HG02642 (cell line): ENCODE results near the gene CABLES1.
A peak's percentile ranks its signal among the peaks of the same experiment; 100 is the strongest.

ENCODE experiments used
- ATAC-seq: cut with Tn5 transposase; IDR thresholded peaks from one replicate; pipeline ENCODE4 v1.9.1; 2021; ENCODE audit warnings: mild to moderate bottlenecking; ENCODE audit not compliant: unreplicated experiment, poor library complexity

Gene CABLES1

GRCh38 chr18:23210526-23210925 lies 75.2 kb downstream of the CABLES1 start:
- no peak for ATAC-seq

- no peak for ATAC-seq
Measured at GRCh38 chr18:23211146-23211545, 75.9 kb downstream of the CABLES1 start.

GRCh38 chr18:23212161-23212560 lies 76.9 kb downstream of the CABLES1 start:
- no peak for ATAC-seq

- ATAC-seq = no peak
Measured at GRCh38 chr18:23213200-23213599, 77.9 kb downstream of the CABLES1 start.

- ATAC-seq = no peak
Measured at GRCh38 chr18:23217781-23218180, 82.5 kb downstream of the CABLES1 start.

- ATAC-seq = no peak
Measured at GRCh38 chr18:23220355-23220754, 85.1 kb downstream of the CABLES1 start.

GRCh38 chr18:23223641-23224040 lies 88.4 kb downstream of the CABLES1 start:
- ATAC-seq = no peak

GRCh38 chr18:23225503-23225902 lies 90.2 kb downstream of the CABLES1 start:
- no peak for ATAC-seq

GRCh38 chr18:23226391-23226790 lies 91.1 kb downstream of the CABLES1 start:
- no peak for ATAC-seq

- no peak for ATAC-seq
Measured at GRCh38 chr18:23226930-23227725, 91.8 kb downstream of the CABLES1 start.

GRCh38 chr18:23227726-23228070 lies 92.4 kb downstream of the CABLES1 start:
- no peak for ATAC-seq

GRCh38 chr18:23228102-23229061 lies 93.1 kb downstream of the CABLES1 start:
- ATAC-seq = peak; percentile 44

- ATAC-seq = no peak
Measured at GRCh38 chr18:23229472-23229871, 94.2 kb downstream of the CABLES1 start.

- no peak for ATAC-seq
Measured at GRCh38 chr18:23230686-23231085, 95.4 kb downstream of the CABLES1 start.

GRCh38 chr18:23231340-23232021 lies 96.2 kb downstream of the CABLES1 start:
- peak; percentile 84 for ATAC-seq

- no peak for ATAC-seq
Measured at GRCh38 chr18:23232331-23232730, 97.0 kb downstream of the CABLES1 start.

GRCh38 chr18:23234619-23235018 lies 99.3 kb downstream of the CABLES1 start:
- ATAC-seq = no peak

- no peak for ATAC-seq
Measured at GRCh38 chr18:23235336-23235735, 100.1 kb downstream of the CABLES1 start.

GRCh38 chr18:23235860-23236259 lies 100.6 kb downstream of the CABLES1 start:
- no peak for ATAC-seq

- no peak for ATAC-seq
Measured at GRCh38 chr18:23236876-23237468, 101.7 kb downstream of the CABLES1 start.
